KOPT-K1 (cell line): ENCODE measurements around the gene RIC1.
"Not testable (repeated sequence)": the region's sequence is repeated elsewhere in the genome, so short reads cannot be mapped to it uniquely, and the experiment has no call there.

Source experiments
- H3K27ac ChIP-seq: fragments of 200-600 bp; sonication (generic); 2 replicates; pipeline ENCODE4 v1.5.1; 2016; ENCODE audit warnings: antibody characterized with exemption, mild to moderate bottlenecking, low read depth, low read length; ENCODE audit not compliant: poor library complexity, severe bottlenecking
- H3K36me3 ChIP-seq: fragments of 200-600 bp; sonication (generic); 2 replicates; pipeline ENCODE4 v1.5.1; 2017; ENCODE audit warnings: antibody characterized with exemption, mild to moderate bottlenecking, low read length, moderate library complexity; ENCODE audit not compliant: insufficient read depth
- H3K9me3 ChIP-seq: fragments of 200-600 bp; sonication (generic); 2 replicates; pipeline ENCODE4 v1.5.1; 2017; ENCODE audit warnings: antibody characterized with exemption, low read length, mild to moderate bottlenecking; ENCODE audit not compliant: insufficient read depth, poor library complexity, severe bottlenecking

The RIC1 gene

DNA sequence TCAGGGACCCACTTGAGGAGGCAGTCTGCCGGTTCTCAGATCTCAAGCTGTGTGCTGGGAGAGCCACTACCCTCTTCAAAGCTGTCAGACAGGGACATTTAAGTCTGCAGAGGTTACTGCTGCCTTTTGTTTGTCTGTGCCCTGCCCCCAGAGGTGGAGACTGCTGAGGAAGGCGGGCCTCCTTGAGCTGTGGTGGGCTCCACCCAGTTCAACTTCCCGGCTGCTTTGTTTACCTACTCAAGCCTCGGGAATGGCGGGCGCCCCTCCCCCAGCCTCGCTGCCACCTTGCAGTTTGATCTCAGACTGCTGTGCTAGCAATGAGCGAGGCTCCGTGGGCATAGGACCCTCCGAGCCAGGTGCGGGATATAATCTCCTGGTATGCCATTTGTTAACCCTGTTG, 54.7 kb downstream of the RIC1 start:
- H3K27ac ChIP-seq, H3K36me3 ChIP-seq: not testable (repeated sequence)
- peaks cover 21% of the 10 kb centered on the region for H3K9me3 ChIP-seq

DNA sequence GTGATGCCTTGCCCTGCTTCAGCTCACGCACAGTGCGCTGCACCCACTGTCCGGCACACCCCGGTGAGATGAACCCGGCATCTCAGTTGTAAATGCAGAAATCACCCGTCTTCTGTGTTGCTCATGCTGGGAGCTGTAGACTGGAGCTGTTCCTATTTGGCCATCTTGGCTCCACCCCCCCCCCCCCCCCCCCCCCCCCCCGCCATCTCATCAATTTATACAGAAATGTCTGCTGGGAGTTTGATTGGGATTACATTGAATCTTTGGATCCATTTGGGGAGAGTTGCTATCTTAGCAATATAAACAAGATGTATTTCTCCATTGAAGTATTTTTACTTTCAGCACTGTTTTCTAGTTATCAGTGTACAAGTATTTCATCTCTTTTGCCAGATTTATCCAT, 55.2 kb downstream of the RIC1 start:
- H3K9me3 ChIP-seq, result peaks cover 21% of the 10 kb centered on the region
- no peaks in the 10 kb centered on the region for H3K36me3 ChIP-seq
- H3K27ac ChIP-seq, result no peak overlapping the region

DNA sequence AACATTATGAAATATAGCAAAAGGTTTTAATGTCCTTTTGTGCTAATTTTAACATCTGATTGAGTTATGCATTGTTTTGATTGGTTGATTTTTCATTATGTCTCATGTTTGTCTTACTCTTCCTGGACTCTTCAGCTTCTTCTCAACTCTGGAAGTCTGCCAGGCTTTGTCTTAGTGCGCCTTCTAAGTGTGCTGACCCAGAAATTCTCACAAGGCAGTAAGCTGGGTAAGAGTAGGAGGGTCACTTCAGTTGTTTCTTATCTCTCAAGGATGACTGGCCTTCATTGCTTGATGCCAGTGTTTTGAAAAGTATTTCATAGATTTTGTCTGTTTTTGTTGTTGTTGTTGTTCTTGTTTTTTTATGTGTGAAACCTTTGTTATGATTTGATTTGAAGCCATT, 59.2 kb downstream of the RIC1 start:
- no peaks in the 10 kb centered on the region for H3K36me3 ChIP-seq
- peaks cover 20% of the 10 kb centered on the region for H3K9me3 ChIP-seq
- H3K27ac ChIP-seq, result no peak overlapping the region

GRCh38 chr9:5690278-5690677, 61.4 kb downstream of the RIC1 start:
- Histone ChIP-seq H3K27ac (no peak overlapping the region), H3K36me3 (no peaks in the 10 kb centered on the region), H3K9me3 (no peaks in the 10 kb centered on the region)

DNA sequence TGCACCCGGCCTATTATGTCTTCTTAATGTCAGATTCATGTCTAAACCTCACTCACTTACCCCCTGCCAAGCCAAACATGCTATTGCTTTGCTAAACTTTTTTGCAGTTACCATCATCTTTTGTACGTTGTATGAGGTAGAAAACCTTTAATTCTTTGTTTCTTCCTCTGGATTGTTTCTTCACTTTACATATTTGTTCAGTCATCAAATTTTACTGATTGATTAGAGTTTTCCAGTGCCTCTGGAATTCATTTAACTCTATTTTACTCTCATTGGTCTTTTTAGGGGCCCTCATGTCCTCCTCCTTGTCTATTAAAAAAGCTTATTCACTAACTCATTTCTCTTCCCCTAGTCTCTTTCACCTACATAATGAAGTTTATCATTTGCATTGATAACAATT, 67.0 kb downstream of the RIC1 start:
- no peak overlapping the region for H3K27ac ChIP-seq
- H3K9me3 ChIP-seq, result no peaks in the 10 kb centered on the region
- no peaks in the 10 kb centered on the region for H3K36me3 ChIP-seq

GRCh38 chr9:5696884-5697283, 68.0 kb downstream of the RIC1 start:
- H3K9me3 ChIP-seq, result no peaks in the 10 kb centered on the region
- H3K27ac ChIP-seq, result no peak overlapping the region
- H3K36me3 ChIP-seq, result no peaks in the 10 kb centered on the region

DNA sequence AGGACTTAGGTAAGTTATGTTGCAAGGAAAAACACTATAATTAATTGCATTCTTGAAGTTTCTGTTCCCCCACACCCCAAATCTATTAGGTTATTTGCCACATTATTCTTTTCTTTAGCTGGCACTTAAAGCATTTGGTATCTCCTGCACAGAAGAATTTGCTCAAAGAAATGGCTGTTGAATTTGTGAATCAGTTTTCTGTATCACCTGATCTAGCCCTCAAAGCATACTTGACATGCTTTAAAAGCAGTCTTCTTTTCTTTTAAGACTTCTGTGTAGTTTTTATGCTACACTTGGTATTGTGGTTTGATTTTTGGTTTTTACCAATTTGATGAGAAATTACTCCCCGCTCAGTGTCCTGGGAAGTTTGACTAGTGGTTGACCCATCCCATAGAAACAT, 69.1 kb downstream of the RIC1 start:
- no peaks in the 10 kb centered on the region for H3K9me3 ChIP-seq
- H3K27ac ChIP-seq, result no peak overlapping the region
- no peaks in the 10 kb centered on the region for H3K36me3 ChIP-seq

GRCh38 chr9:5698810-5699556, 70.1 kb downstream of the RIC1 start:
- no peak overlapping the region for H3K27ac ChIP-seq
- no peaks in the 10 kb centered on the region for H3K36me3 ChIP-seq
- no peaks in the 10 kb centered on the region for H3K9me3 ChIP-seq

DNA sequence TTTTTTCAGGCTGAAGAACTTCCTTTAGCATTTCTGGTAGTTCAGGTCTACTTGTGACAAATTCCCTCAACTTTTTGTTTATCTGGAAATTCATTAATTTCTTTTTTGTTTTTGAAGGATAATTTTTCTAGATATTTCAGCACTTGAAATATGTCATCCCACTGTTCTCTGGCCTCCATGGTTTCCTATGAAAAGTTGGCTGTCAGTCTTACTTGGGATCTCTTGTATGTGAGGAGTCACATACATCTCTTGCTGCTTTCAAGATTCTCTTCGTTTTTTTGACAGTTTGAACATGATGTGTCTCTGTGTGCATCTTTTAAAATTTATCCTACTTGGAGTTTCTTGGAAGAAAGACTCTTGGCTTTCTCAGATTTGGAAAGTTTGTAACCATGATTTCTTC, 79.5 kb downstream of the RIC1 start:
- H3K27ac ChIP-seq, result no peak overlapping the region
- peaks cover 19% of the 10 kb centered on the region for H3K9me3 ChIP-seq
- H3K36me3 ChIP-seq, result no peaks in the 10 kb centered on the region; the same call in 1 of the 2 replicates

DNA sequence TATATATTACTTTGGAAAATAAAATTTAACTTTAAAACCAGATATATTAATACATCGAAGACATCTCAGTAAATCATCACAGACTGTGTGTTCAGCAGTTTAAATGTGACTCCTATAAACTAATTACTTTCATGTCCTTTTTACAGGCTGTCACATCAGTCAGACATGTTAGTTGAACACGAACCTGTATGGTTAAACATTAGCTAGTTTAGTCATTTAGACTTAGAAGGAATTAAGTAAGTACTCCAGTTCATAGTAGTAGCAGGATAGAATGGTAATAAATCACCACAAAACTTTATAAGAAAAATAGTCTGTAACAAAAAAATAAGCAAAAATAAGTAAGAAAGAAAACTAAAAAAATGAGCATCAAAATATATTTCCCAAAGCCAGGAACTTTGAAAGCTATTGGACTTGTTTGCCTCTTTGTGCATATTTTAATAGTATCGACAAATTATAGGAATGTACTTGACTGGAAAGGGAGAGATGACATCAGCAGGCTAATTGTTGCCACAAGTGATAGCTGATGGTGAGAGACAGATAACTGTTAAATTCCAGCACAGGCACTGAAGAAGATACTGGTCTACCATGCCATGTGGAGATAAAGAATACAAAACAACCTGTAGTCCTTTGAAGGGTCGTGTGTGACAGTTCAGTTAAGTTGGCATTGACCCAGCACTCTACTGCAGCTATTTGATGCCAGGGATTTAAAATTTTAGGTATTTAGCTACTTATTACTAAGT, 83.9 kb downstream of the RIC1 start:
- Histone ChIP-seq H3K36me3 (peaks cover 11% of the 10 kb centered on the region), H3K27ac (no peak overlapping the region), H3K9me3 (peaks cover 27% of the 10 kb centered on the region)

DNA sequence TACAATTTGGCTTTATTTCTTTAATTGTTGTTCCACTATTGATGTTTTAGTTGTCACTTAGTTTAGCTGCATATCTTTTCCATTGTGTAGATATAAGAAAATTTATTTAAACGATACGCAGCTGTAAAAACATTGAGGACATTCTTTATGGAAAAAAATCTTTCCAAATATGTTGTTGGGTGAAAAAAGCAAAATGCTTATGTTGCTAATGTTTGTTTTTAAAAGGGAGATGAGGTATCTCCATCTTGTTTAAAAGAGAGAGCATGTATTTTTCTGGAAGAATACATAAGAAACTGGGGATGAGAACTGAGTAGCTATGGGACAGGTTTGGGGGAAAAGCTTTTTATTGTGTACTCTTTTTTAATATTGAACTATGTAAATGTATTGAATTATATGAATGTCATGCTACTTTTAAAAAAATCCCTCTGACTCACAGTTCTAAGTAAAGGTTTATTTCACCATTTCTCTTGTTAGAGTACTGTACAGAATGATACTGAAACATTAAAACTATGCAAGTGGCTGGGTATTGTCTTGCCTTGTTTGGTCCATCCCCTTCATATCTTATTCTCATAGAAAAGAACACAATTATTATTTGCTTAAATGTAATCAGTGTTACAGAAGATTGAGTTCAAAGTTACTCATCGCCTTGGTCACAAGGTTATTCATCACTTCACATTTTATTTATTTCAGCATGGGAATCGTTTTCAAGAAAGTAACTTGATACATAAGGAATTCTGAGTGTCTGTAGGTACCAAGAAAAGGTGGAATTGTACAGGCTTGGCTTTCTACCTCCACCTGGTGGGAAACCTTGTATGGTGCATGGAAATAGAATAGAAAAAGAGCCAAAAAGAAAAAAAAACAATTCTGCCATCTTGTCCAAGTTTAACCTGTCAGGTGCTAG, 85.8 kb downstream of the RIC1 start:
- Histone ChIP-seq H3K9me3 (peaks cover 12% of the 10 kb centered on the region), H3K36me3 (peaks cover 11% of the 10 kb centered on the region), H3K27ac (no peak overlapping the region)

DNA sequence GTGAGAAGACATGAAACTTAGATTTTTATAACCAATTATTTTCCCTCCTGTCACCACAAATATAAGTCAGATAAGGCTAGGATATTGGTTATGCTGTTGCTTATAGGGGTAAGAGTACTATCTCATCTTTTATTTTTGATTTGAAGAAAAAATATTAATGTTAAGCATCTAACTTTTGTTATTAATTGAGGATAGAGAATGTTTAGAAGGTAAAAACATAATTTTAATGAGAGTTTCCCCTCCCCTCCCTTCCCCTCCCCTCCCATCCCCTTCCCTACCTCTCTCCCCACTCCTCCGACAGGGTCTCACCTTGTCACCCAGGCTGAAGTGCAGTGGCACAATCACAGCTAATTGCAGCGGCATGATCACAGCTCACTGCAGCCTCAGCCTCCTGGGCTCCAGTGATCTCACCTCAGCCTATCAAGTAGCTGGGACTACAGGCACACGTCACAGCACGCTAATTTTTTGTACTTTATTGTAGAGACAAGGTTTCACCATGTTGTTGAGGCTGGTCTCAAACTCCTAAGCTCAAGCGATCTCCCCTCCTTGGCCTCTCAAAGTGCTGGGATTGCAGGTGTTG, 86.7 kb downstream of the RIC1 start:
- H3K27ac ChIP-seq, result no peak overlapping the region
- H3K9me3 ChIP-seq, result peaks cover 12% of the 10 kb centered on the region
- H3K36me3 ChIP-seq, result peaks cover 11% of the 10 kb centered on the region

DNA sequence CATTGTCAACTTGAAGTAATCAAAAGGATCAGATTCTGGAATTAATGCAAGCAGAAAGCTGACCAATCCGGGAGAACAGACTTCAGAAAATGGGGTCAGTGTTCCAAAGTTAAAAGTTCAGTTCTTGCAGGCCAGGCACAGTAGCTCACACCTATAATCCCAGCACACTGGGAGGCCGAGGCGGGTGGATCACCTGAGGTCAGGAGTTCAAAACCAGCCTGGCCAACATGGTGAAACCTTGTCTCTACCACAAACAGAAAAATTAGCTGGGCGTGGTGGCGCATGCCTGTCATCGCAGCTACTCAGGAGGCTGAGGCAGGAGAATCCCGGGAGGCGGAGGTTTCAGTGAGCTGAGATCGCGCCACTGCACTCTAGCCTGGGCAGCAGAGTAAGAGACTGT, 88.5 kb downstream of the RIC1 start:
- Histone ChIP-seq H3K36me3 (peaks cover 23% of the 10 kb centered on the region), H3K9me3 (peaks cover 12% of the 10 kb centered on the region)
- not testable (repeated sequence) for H3K27ac ChIP-seq

GRCh38 chr9:5718296-5719032, 89.6 kb downstream of the RIC1 start:
- peaks cover 17% of the 10 kb centered on the region for H3K9me3 ChIP-seq
- peaks cover 30% of the 10 kb centered on the region for H3K36me3 ChIP-seq
- no peak overlapping the region for H3K27ac ChIP-seq
